ENCODE results near the gene ITGB5.

DNA sequence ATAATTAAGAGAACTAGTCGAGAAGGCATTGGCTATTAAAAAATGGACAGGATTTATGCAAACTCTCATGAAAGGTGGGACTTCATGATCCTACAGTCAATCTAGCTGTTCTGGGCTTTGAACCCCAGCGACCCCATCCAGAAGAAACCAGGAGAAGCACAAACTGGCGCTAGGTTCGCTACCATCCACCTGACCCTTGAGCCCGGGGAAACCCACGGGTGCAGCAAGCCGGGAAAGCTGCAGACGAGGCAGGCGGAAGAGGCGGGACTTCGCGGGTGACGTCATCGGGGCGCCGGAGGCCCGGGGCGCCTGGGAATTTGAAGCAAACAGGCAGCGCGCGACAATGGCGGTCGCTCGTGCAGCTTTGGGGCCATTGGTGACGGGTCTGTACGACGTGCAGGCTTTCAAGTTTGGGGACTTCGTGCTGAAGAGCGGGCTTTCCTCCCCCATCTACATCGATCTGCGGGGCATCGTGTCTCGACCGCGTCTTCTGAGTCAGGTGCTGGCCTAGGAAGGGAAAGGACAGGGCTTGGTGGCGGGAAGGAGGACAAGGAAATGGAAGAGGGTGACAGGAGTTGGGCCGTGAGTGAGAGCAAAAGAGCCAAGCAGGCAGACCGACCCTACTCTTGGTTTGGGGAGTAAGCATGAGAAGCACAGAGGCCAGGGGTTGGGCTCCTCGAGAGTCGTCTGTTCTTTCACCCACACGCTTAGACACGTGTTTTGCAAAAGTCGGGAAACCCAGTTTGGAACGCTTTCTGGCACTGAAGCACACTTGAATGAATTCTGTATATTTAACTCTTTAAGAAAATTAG lies 156.8 kb downstream of the ITGB5 start, which contains the start of gene UMPS:
- TF ChIP-seq, protein P1, sequence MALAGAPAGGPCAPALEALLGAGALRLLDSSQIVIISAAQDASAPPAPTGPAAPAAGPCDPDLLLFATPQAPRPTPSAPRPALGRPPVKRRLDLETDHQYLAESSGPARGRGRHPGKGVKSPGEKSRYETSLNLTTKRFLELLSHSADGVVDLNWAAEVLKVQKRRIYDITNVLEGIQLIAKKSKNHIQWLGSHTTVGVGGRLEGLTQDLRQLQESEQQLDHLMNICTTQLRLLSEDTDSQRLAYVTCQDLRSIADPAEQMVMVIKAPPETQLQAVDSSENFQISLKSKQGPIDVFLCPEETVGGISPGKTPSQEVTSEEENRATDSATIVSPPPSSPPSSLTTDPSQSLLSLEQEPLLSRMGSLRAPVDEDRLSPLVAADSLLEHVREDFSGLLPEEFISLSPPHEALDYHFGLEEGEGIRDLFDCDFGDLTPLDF (CRISPR knock-in tag; IDR thresholded peaks at IDR 0.05), result no peak
- TF ChIP-seq, protein P2, sequence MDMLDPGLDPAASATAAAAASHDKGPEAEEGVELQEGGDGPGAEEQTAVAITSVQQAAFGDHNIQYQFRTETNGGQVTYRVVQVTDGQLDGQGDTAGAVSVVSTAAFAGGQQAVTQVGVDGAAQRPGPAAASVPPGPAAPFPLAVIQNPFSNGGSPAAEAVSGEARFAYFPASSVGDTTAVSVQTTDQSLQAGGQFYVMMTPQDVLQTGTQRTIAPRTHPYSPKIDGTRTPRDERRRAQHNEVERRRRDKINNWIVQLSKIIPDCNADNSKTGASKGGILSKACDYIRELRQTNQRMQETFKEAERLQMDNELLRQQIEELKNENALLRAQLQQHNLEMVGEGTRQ (CRISPR knock-in tag; IDR thresholded peaks at IDR 0.05), result no peak

Data from WTC11 (cell line).